GM21619 (cell line): ENCODE data around the gene SHH.

Source experiments
- ATAC-seq: cut with Tn5 transposase; IDR thresholded peaks from one replicate; pipeline ENCODE4 v1.9.1; 2021; ENCODE audit not compliant: unreplicated experiment

Gene SHH

GRCh38 chr7:155766966-155767916, 45.0 kb downstream of the SHH start:
- no peak for ATAC-seq

- ATAC-seq: no peak
Observed at GRCh38 chr7:155766386-155766785, 45.9 kb downstream of the SHH start.

- ATAC-seq: no peak
Observed at GRCh38 chr7:155765458-155765857, 46.8 kb downstream of the SHH start.

- peak; percentile 48 for ATAC-seq
Observed at GRCh38 chr7:155764438-155764793, 47.8 kb downstream of the SHH start.

- ATAC-seq: peak; percentile 69
Observed at GRCh38 chr7:155763691-155764437, 48.4 kb downstream of the SHH start.

GRCh38 chr7:155763122-155763521, 49.1 kb downstream of the SHH start:
- ATAC-seq: no peak

- ATAC-seq: no peak
Observed at GRCh38 chr7:155762655-155763054, 49.6 kb downstream of the SHH start.

GRCh38 chr7:155762036-155762435, 50.2 kb downstream of the SHH start:
- ATAC-seq: no peak

GRCh38 chr7:155761162-155761561, 51.1 kb downstream of the SHH start:
- no peak for ATAC-seq

GRCh38 chr7:155759740-155760430, 52.4 kb downstream of the SHH start:
- ATAC-seq: no peak

- no peak for ATAC-seq
Observed at GRCh38 chr7:155758348-155758747, 53.9 kb downstream of the SHH start.

- no peak for ATAC-seq
Observed at GRCh38 chr7:155756322-155756721, 55.9 kb downstream of the SHH start.

- ATAC-seq: no peak
Observed at GRCh38 chr7:155755026-155755425, 57.2 kb downstream of the SHH start.

- ATAC-seq: no peak
Observed at GRCh38 chr7:155754165-155754564, 58.1 kb downstream of the SHH start.

GRCh38 chr7:155753446-155753965, 58.8 kb downstream of the SHH start:
- no peak for ATAC-seq

- peak; percentile 53 for ATAC-seq
Observed at GRCh38 chr7:155752756-155753445, 59.4 kb downstream of the SHH start.

GRCh38 chr7:155751409-155751808, 60.9 kb downstream of the SHH start:
- ATAC-seq: no peak

- no peak for ATAC-seq
Observed at GRCh38 chr7:155750255-155751125, 61.8 kb downstream of the SHH start.
